T-helper 17 cell (primary cell): ENCODE measurements around the gene SACM1L. TPM values are rescaled to one million over a fixed set of nuclear protein-coding genes. Genes with fewer than 3 reads are reported as not detected.
"Not testable (repeated sequence)": the region's sequence is repeated elsewhere in the genome, so short reads cannot be mapped to it uniquely, and the experiment has no call there.

ENCODE experiments used
- ATAC-seq: fragments of 150-1000 bp; cut with Tn5 transposase; 2 replicates; pipeline ENCODE4 v1.10.0; 2021; ENCODE audit warnings: mild to moderate bottlenecking, moderate library complexity
- DNase-seq, 3 donors: peaks; one replicate each; pipeline versions ENCODE4 v3.0.0 to v3.0.0-alpha.2; 2020 to 2021
- H3K9me3 ChIP-seq: one replicate; pipeline ENCODE4 v1.7.0; 2013; ENCODE audit warnings: low read length, mild to moderate bottlenecking; ENCODE audit not compliant: control insufficient read depth, poor library complexity, severe bottlenecking
- H3K27ac Mint-ChIP-seq: one replicate; pipeline ENCODE4 v1.8.0; 2022; ENCODE audit warnings: mild to moderate bottlenecking, moderate library complexity, mixed read lengths
- H3K27me3 Mint-ChIP-seq: one replicate; pipeline ENCODE4 v1.8.0; 2022; ENCODE audit warnings: mixed read lengths
- H3K36me3 Mint-ChIP-seq: one replicate; pipeline ENCODE4 v1.8.0; 2022; ENCODE audit warnings: low read depth, mixed read lengths
- H3K4me1 Mint-ChIP-seq: one replicate; pipeline ENCODE4 v1.8.0; 2022; ENCODE audit warnings: mild to moderate bottlenecking, mixed read lengths
- H3K4me3 Mint-ChIP-seq: one replicate; pipeline ENCODE4 v1.8.0; 2022; ENCODE audit warnings: mild to moderate bottlenecking, moderate library complexity, mixed read lengths
- total RNA-seq, 4 donors: library from RNA in 2 of 4; stranded (reverse) in 2 of 4; gene quantifications; one replicate each; pipeline ENCODE4 v1.2.3 and lab custom pipeline; 2022 to 2026

Gene SACM1L
- total RNA-seq, 2 donors from 2014 or later, result 61.0 to 62.5 TPM

DNA sequence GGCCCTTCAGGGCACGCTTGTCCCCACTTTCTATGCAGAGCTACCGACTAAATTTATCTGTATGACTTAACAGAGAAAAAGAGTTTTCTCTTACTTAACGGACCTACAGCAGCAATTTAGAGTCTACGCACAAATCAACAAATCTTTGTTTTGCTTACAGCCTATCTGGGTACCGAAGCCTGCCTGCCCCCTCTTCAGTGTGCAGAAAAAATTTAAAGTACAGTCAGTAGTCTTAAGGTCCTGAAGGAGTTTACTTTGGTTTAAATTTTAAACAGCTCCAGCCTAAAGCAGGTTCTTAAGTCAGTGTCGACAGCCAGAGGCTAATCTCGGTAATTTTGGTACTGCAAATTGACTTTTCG lies 570 bp downstream of the SACM1L start:
- ATAC-seq (no peak), DNase-seq (no peak)
- Mint-ChIP-seq H3K4me3 (peak overlapping the region; percentile 80), H3K27me3 (no peaks in the 10 kb centered on the region), H3K4me1 (peaks cover 46% of the 10 kb centered on the region), H3K27ac (peak overlapping the region; percentile 84), H3K36me3 (peaks cover 15% of the 10 kb centered on the region)
- H3K9me3 ChIP-seq, result no peaks in the 10 kb centered on the region

DNA sequence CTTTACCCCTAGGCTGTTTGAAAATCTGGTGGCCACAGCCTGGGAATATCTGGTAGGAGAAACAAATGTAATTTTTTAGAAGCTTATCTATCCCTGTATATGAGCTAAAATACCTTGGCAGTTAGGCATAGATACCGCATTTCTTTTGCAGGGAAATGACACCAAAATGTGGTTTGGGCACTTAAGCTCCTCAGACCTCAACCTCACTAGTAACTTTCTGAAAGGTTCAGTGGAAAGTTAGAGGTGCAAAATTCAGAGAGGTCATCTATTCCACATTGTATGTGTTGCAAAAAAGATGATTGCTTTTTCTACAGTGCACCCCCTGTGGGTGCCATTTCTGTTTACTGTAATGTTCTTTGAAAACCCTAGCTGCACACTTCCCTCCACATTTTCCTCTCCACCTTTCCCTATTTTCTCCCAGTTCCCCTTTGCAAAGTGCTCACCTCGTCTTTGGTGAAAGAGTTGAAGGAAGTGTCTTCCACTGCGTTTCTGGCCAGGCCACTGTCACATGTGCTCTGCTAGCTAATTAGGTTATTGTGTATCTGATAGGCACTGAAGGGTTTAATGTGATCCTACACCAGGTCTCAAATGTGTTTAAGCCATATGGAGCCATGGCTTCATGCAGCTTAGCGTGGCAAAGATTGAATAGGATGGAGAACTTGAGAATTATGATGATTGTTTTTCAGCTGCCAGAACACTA lies 1.3 kb downstream of the SACM1L start:
- DNase-seq, result no peak
- ATAC-seq, result no peak
- no peaks in the 10 kb centered on the region for H3K27me3 Mint-ChIP-seq
- peaks cover 15% of the 10 kb centered on the region for H3K36me3 Mint-ChIP-seq
- H3K9me3 ChIP-seq, result no peaks in the 10 kb centered on the region
- peaks cover 48% of the 10 kb centered on the region for H3K4me1 Mint-ChIP-seq
- peak overlapping the region; percentile 84 for H3K27ac Mint-ChIP-seq
- H3K4me3 Mint-ChIP-seq, result peak overlapping the region; percentile 80

DNA sequence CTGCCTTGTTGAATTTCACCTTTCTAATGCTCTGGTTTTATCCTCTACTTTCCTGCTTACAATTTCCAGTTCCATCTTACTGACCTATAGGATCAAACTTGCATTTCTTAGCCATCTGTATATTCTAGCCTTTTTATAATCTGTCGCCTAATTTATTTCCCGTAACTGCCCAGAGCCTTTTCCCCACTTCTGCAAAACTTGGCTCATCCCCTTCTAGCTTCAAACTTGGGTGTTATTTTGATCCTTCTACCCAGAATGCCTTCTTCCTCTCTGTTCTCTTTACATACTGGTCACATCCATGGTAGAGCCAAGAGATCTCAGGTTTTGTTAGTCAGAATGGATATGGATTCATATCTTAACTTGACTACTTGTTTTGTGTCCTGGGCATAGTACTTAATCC lies 2.6 kb downstream of the SACM1L start:
- H3K9me3 ChIP-seq, result no peaks in the 10 kb centered on the region
- no peak for ATAC-seq
- H3K27me3 Mint-ChIP-seq, result no peaks in the 10 kb centered on the region
- peak overlapping the region; percentile 84 for H3K27ac Mint-ChIP-seq
- H3K4me3 Mint-ChIP-seq, result peak overlapping the region; percentile 83
- no peak for DNase-seq
- H3K4me1 Mint-ChIP-seq, result peaks cover 55% of the 10 kb centered on the region
- H3K36me3 Mint-ChIP-seq, result peaks cover 17% of the 10 kb centered on the region

DNA sequence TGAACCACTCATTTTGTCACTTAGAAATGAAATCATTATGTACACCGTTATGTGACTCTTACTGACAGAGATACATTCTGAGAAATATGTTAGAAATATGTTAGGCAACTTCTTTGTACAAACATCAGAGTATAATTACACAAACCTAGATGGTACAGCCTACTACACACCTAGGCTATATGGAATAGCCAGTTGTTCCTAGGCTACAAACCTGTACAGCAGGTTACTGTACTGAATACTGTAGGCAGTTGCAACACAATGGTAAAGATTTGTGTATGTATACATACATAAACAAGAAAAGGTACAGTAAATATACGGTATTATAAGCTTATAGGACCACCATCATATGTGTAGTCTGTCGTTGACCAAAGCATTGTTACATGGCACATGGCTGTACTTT lies 3.7 kb downstream of the SACM1L start:
- DNase-seq (no peak), ATAC-seq (no peak)
- peaks cover 17% of the 10 kb centered on the region for H3K36me3 Mint-ChIP-seq
- H3K27me3 Mint-ChIP-seq, result no peaks in the 10 kb centered on the region
- no peaks in the 10 kb centered on the region for H3K9me3 ChIP-seq
- H3K4me3 Mint-ChIP-seq, result peak overlapping the region; percentile 73
- peak overlapping the region; percentile 84 for H3K27ac Mint-ChIP-seq
- H3K4me1 Mint-ChIP-seq, result peaks cover 55% of the 10 kb centered on the region

DNA sequence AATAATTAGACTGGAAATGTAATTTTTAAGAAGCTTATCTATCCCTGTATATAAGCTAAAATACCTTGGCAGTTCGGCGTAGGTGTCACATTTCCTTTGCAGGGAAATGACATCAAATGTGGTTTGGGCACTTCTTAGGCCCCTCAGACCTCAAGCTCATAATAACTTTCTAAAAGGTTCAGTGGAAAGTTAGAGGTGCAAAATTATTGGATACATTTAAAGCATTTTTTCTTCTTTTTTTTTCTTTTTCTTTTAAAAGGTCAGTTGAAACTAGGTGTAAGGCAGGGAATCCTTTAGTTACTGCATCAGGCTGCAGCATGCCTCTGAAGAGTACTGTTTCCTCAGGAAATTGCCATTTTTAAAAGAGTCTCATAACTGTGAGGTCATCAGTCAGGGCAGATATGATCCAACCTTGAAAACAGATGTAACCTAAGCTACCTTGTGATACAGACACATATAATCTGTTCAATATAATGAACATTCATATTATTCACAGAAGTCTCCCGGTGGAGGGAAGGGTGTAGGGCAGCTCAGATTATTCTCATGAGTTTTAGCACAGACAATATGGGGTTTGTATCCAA lies 4.8 kb downstream of the SACM1L start:
- no peaks in the 10 kb centered on the region for H3K27me3 Mint-ChIP-seq
- peak; percentile 76 for ATAC-seq
- DNase-seq, result no peak
- H3K4me3 Mint-ChIP-seq, result peak overlapping the region; percentile 80
- no peaks in the 10 kb centered on the region for H3K9me3 ChIP-seq
- peaks cover 54% of the 10 kb centered on the region for H3K4me1 Mint-ChIP-seq
- H3K27ac Mint-ChIP-seq, result peak overlapping the region; percentile 84
- peaks cover 17% of the 10 kb centered on the region for H3K36me3 Mint-ChIP-seq

DNA sequence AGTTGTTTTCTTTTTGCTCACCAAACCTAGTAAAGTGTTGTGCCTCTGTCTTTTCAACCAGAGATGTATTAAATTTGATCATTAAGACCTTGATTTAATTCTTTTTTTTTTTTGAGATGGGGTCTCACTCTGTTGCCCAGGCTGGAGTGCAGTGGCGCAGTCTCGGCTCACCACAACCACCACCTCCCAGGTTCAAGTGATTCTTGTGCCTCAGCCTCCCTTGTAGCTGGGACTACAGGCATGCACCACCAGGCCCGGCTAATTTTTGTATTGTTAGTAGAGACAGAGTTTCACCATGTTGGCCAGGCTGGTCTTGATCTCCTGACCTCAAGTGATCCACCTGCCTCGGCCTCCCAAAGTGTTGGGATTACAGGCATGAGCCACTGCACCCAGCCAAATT lies 6.0 kb downstream of the SACM1L start:
- not testable (repeated sequence) for DNase-seq, H3K27me3 Mint-ChIP-seq, H3K9me3 ChIP-seq, ATAC-seq, H3K4me3 Mint-ChIP-seq
- Mint-ChIP-seq H3K36me3 (peaks cover 17% of the 10 kb centered on the region), H3K4me1 (peaks cover 56% of the 10 kb centered on the region), H3K27ac (peak overlapping the region; percentile 84)

DNA sequence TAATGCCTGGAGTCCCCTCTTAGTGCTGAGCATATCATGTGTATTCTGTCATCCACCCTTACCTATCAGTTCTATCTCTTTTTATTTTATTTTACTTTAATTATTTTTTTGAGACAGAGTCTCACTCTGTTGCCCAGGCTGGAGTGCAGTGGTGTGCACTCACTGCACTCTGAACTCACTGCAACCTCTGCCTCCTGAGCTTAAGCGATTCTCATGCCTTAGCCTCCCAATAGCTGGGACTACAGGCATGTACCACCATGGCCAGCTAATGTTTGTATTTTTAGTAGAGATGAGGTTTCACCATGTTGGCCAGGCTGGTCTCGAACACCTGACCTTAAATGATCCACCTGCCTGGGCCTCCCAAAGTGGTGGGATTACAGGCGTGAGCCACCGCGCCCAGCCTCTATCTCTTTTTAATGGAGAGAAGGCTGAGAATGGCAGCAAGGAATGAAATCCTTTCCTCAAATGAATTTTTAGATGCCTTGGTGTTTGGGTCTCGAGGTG lies 11.4 kb downstream of the SACM1L start:
- no peak for ATAC-seq
- no peaks in the 10 kb centered on the region for H3K27me3 Mint-ChIP-seq
- H3K36me3 Mint-ChIP-seq, result peaks cover 7% of the 10 kb centered on the region
- H3K9me3 ChIP-seq, result no peaks in the 10 kb centered on the region
- no peak overlapping the region for H3K4me3 Mint-ChIP-seq
- DNase-seq, result no peak
- H3K27ac Mint-ChIP-seq, result peak overlapping the region; percentile 81
- peaks cover 30% of the 10 kb centered on the region for H3K4me1 Mint-ChIP-seq

DNA sequence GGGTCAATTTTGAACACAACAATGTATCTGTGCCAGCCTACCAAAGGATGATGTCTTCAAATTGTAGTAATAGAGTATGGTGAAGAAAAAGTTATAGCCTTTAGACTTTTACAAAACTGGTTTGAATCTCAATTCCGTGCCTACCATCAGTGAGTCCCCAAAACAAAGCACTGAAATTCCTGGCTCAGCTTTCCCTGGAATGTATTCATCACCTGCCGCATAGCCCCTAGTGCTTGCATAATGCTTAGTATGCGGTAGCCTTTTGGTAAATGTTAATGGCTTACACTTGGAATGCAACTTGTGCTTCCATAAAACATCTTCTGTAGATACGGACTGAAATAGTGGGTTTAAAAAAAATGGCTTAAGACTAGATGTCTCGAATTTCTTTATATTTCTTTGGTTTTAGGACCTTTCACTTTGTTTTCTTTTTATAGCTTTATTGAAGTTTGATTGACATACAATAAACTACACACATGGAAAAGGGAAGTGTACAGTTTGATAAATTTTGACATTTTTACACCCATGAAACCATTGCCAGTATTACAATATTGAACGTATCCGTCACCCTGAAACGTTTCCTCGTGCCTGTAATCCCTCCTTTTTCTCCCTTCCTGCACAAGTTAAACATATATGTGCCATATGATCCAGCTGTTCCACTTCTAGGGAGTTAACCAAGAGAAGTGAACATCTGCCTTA lies 12.1 kb downstream of the SACM1L start:
- Mint-ChIP-seq H3K4me3 (no peak overlapping the region), H3K4me1 (peaks cover 29% of the 10 kb centered on the region), H3K27ac (peak overlapping the region; percentile 34), H3K36me3 (peaks cover 9% of the 10 kb centered on the region), H3K27me3 (no peaks in the 10 kb centered on the region)
- DNase-seq (no peak), ATAC-seq (no peak)
- no peaks in the 10 kb centered on the region for H3K9me3 ChIP-seq

DNA sequence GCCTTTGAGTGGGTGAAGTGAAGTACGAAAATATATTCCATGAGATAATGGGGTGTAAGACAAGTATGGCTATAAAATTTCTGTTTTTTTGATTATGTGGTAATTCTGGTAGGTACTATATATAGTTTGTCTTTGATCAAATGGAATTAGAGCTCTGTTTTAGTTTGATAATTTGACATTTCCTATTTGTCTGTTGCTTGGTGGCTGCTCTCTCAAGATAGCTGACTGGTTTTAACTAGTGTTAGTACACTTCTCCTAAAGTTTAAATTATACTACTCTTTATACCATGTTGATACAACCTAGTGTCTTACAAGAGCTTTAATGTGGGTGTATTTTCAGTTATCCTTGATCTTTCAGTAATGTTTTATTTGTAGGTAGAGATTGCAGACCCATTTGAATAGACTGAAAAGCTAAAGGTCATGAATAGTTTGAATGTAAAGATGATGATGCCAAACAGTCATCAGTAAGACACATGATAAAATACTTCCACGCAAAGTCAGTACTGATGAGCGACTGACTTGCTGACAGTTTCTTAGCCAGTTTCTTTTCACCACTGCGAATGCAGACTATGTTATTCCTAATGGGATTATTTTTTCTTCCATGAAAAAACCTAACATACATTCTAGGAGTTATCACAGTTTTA lies 15.2 kb downstream of the SACM1L start:
- ATAC-seq, result no peak
- Mint-ChIP-seq H3K4me3 (no peak overlapping the region), H3K27me3 (no peaks in the 10 kb centered on the region), H3K27ac (peak overlapping the region; percentile 27), H3K4me1 (peaks cover 27% of the 10 kb centered on the region), H3K36me3 (peaks cover 13% of the 10 kb centered on the region)
- DNase-seq, result no peak
- H3K9me3 ChIP-seq, result no peaks in the 10 kb centered on the region

DNA sequence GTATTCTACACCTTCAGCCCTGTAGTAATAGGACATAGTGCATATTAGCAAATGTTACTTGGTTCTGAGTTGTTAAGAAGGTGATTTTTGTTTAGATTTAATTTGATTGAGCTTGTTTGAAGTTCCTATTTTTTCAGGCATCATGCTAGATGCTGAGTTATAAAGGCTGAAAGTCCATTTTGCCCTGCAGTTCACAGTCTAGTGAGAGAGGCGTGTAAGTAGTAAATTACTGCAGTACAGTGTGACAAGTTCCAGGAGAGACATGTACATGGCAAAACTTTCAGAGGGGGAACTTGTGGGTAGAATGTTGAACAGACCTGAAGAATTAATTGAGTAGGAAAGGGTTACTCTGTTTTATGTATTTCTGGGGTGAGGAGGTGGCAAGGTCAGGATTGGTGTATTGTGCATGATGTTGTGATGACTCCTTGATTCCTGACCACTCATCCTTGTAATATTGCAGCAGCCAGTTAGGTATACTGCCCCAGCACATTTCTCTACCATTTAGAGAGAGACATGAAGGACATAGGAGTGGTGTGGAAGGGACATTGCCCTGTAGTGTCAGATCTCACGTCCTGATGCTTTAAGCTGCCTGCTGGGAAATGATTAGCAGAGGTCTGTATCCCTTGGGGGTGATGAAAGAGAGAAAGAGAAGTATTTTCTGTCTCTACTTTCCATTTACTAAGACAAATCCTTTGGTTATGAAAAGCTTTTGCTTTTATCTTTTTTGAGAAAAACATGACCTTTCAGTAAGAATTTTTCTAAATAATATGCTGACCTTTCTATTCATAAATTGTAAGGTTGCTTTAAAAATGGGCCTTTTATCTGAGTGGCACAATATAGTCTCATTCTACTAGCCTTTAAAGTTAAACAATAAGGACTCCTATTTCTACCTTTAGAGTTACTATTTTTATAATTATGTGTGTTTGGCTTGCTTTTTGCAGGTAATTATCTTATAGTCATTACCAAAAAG lies 16.9 kb downstream of the SACM1L start:
- H3K27ac Mint-ChIP-seq, result no peak overlapping the region
- H3K9me3 ChIP-seq, result no peaks in the 10 kb centered on the region
- ATAC-seq, result no peak
- no peak for DNase-seq
- H3K4me3 Mint-ChIP-seq, result no peak overlapping the region
- H3K27me3 Mint-ChIP-seq, result no peaks in the 10 kb centered on the region
- H3K4me1 Mint-ChIP-seq, result peaks cover 28% of the 10 kb centered on the region
- H3K36me3 Mint-ChIP-seq, result peaks cover 16% of the 10 kb centered on the region

DNA sequence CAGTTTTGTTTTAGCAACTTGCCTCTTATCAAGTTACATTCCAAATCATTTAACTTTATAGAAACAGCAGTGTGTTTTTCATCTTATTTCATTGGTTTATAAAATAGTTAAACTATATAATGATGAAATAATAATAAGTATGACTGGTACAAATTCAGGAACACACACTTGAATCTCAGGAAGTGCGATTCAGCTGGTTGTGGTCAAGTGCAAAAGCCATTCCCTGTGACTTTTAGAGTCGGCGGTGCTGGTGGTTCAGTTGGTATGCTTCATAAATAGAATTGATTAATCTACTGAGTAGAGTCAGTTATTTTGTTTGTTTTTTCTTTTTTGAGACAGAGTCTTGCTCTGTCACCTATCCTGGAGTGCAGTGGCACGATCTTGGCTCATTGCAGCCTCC lies 22.7 kb downstream of the SACM1L start:
- H3K27me3 Mint-ChIP-seq, result no peaks in the 10 kb centered on the region
- H3K4me3 Mint-ChIP-seq, result no peak overlapping the region
- no peak for DNase-seq
- peaks cover 22% of the 10 kb centered on the region for H3K36me3 Mint-ChIP-seq
- no peaks in the 10 kb centered on the region for H3K9me3 ChIP-seq
- H3K27ac Mint-ChIP-seq, result no peak overlapping the region
- peaks cover 21% of the 10 kb centered on the region for H3K4me1 Mint-ChIP-seq
- no peak for ATAC-seq

DNA sequence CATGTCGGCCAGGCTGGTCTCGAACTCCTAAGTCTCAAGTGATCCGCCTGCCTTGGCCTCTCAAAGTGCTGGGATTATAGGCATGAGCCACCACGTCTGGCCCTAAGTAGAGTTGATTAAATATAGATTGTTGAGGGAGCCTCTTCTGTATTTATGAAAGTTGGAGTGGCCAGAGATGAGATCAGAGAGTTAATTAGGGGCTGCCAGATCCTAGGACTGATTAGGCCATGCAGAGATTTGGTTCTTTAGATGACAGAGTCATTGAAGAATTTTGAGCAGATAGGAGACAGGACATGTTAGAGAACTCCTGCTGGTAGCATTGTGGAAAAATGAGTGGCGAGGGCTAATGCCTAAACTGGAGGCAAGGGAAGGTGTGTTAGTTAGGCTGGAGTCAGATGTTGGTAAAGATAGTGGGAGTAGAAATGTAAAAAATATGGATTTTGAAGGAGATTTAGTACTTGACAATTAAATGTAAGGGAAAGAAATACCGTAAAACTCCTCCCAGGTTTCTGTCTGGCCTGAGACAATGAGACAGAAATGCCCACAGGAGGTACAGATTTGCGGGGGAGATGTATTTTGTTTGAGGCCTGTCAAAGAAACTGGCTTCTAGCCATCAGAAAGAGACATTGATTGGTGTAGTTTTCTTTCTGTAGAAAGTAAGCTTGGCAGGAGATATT lies 23.4 kb downstream of the SACM1L start:
- H3K4me3 Mint-ChIP-seq, result no peak overlapping the region
- H3K27ac Mint-ChIP-seq, result peak overlapping the region; percentile 27
- ATAC-seq (no peak), DNase-seq (no peak)
- peaks cover 19% of the 10 kb centered on the region for H3K36me3 Mint-ChIP-seq
- H3K27me3 Mint-ChIP-seq, result no peaks in the 10 kb centered on the region
- H3K4me1 Mint-ChIP-seq, result peaks cover 20% of the 10 kb centered on the region
- H3K9me3 ChIP-seq, result no peaks in the 10 kb centered on the region
